K562 (cell line): ENCODE measurements around the gene PTGIS. TPM values are rescaled to one million over a fixed set of nuclear protein-coding genes. Genes with fewer than 3 reads are reported as not detected.

Source experiments
- ATF6 ChIP-seq: sonication (generic); formaldehyde crosslinking; IDR thresholded peaks from 2 replicates; pipeline ENCODE4 v1.4.0; 2020; ENCODE audit warnings: mild to moderate bottlenecking, missing genetic modification reagents
- BCLAF1 ChIP-seq, 2 experiments: fragments of 450-650 bp in 1 of 2; IDR thresholded peaks; 2 replicates each; pipeline ENCODE4 v1.6.1; 2011 to 2017; ENCODE audit warnings: low read depth in 2 of 2, antibody characterized with exemption in 1 of 2, borderline replicate concordance in 1 of 2, low read length in 1 of 2, mild to moderate bottlenecking in 1 of 2, mixed read lengths in 1 of 2; ENCODE audit not compliant: control insufficient read depth in 1 of 2
- BRF2 ChIP-seq: IDR thresholded peaks from 3 replicates; pipeline ENCODE4 v1.6.1; 2011; ENCODE audit warnings: borderline replicate concordance, mild to moderate bottlenecking; ENCODE audit not compliant: insufficient read length, insufficient read depth
- CAMTA2 ChIP-seq: fragments of 250-450 bp; sonication (Bioruptor Pico); conservative IDR thresholded peaks from 2 replicates; pipeline ENCODE4 v1.5.1; 2022
- CEBPZ ChIP-seq: fragments of 150-350 bp; IDR thresholded peaks from 2 replicates; pipeline ENCODE4 v1.6.1; 2014; ENCODE audit warnings: low read depth, mild to moderate bottlenecking, low read length, borderline replicate concordance
- SMARCE1 ChIP-seq: fragments of 450-650 bp; IDR thresholded peaks from 2 replicates; pipeline ENCODE4 v1.7.1; 2016; ENCODE audit warnings: mild to moderate bottlenecking
- SREBF2 ChIP-seq: sonication (generic); formaldehyde crosslinking; IDR thresholded peaks from 2 replicates; pipeline ENCODE4 v1.4.0; 2020; ENCODE audit warnings: mild to moderate bottlenecking, missing genetic modification reagents
- THAP7 ChIP-seq: fragments of 250-450 bp; sonication (Bioruptor Pico); IDR thresholded peaks from 2 replicates; pipeline ENCODE4 v1.5.0; 2021
- TSC22D4 ChIP-seq: fragments of 450-650 bp; IDR thresholded peaks from 2 replicates; pipeline ENCODE4 v1.6.1; 2016; ENCODE audit warnings: missing genetic modification characterization, missing biosample characterization, control low read depth
- ZNF384 ChIP-seq: IDR thresholded peaks from 2 replicates; pipeline ENCODE4 v1.6.1; 2012; ENCODE audit warnings: low read depth, low read length, improper control_type of control experiment
- ZNF398 ChIP-seq: fragments of 250-450 bp; sonication (Bioruptor Pico); IDR thresholded peaks from 2 replicates; pipeline ENCODE4 v1.8.0; 2021; ENCODE audit warnings: moderate library complexity, mild to moderate bottlenecking, inconsistent platforms
- polyA plus RNA-seq, 8 experiments: library from polyadenylated mRNA; depleted of rRNA in 4 of 8; stranded (reverse) in 5 of 8; unstranded in 3 of 8; fragments of >200 nt; fragmentation: Nextera tagmentation in 2 of 8; fragmentation: Illumina TruSeq in 1 of 8; extraction: Ambion mirVana in 2 of 8; extraction: Trizol in 1 of 8; gene quantifications; 2 replicates each; pipeline versions ENCODE4 v1.2.1 to v1.2.3, GENCODE V29; 2011 to 2014; ENCODE audit warnings: inconsistent platforms in 1 of 8, missing spikeins in 1 of 8
- total RNA-seq, 7 experiments: library from RNA; depleted of rRNA in 6 of 7; stranded (reverse); fragments of >200 nt in 6 of 7; fragmentation: Illumina TruSeq in 2 of 7; extraction: Trizol in 2 of 7; gene quantifications; 2 replicates each; pipeline versions ENCODE4 v1.2.1 to v1.2.3, GENCODE V29; 2011 to 2021; ENCODE audit warnings: low replicate concordance in 1 of 7

The PTGIS gene
- total and polyA plus RNA-seq, 9 of the 15 experiments (the other 6 are each of a cell fraction or from before 2014, with no cell fraction given), result not detected

GRCh38 chr20:49610691-49611538 is 43.0 kb upstream of the PTGIS start (continued):
- TF ChIP-seq SMARCE1 (no peak), BRF2 (no peak), SREBF2 (CRISPR knock-in tag) (no peak), CAMTA2 (no peak), ZNF398 (no peak), ATF6 (0 out of 2 replicates have a peak, but pooled peaks have one; percentile 30), BCLAF1 (IDR thresholded peaks at IDR 0.05; ENCODE audit: borderline replicate concordance in 1 of 2, control insufficient read depth in 1 of 2, low read depth in 2 of 2, low read length in 1 of 2) (peak in 1 of 2 experiments; percentile 88; a peak in 1 of 4 replicates), CEBPZ (no peak), THAP7 (CRISPR knock-in tag) (no peak), TSC22D4 (no peak), ZNF384 (no peak)
